ENCODE data around the gene HMCN1.

The HMCN1 gene

DNA sequence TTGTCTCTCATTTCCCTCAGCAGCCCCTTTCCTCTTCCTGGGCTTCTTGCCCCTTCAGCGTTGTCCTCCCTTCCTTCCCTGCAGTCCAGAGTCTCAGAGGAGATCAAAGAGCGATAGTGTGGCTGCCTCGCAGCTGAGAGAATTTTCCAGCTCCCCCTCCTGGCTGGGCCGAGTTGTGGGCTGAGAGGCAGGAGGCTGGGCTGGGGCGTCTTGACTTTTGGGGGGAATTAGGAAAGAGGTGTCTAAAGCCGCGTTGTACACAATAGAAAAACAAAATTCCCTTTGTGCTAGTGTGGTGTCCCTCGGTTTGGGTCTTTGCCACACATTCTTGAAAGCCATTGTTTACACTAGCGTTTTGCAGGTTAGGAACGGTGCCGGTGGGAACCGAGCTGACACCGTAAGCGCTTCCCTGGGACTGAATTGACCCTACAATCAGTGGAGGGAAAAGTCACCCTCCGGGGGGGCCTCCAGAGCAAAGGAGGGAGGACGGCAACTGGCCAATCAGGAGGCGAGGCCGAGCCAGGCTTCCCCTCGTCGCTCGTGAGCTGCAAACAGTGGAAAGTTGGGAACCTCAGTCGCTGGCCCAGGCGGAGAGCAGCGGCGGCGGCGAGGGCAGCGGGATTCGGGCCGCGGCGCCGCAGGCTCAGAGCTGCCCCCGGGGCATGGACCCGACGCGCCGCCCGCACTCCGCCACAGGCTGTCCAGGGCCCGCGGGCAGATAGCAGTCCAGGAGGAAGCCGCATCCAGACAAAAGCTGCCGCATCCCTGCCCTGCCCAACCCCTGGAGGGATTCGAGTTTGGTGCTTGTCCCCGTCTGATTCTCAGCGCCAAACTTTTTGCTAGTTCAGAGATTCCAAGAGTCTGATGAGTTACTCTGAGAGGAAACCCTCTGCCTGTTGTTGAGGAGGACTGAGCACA lies at the start of gene HMCN1:
Gene HMCN1 (plus strand): TSS at position 574 of the 918 bp plus-strand sequence. CDS start 389 bp downstream, outside the sequence.
- peak; percentile 13 for FAIRE-seq

DNA sequence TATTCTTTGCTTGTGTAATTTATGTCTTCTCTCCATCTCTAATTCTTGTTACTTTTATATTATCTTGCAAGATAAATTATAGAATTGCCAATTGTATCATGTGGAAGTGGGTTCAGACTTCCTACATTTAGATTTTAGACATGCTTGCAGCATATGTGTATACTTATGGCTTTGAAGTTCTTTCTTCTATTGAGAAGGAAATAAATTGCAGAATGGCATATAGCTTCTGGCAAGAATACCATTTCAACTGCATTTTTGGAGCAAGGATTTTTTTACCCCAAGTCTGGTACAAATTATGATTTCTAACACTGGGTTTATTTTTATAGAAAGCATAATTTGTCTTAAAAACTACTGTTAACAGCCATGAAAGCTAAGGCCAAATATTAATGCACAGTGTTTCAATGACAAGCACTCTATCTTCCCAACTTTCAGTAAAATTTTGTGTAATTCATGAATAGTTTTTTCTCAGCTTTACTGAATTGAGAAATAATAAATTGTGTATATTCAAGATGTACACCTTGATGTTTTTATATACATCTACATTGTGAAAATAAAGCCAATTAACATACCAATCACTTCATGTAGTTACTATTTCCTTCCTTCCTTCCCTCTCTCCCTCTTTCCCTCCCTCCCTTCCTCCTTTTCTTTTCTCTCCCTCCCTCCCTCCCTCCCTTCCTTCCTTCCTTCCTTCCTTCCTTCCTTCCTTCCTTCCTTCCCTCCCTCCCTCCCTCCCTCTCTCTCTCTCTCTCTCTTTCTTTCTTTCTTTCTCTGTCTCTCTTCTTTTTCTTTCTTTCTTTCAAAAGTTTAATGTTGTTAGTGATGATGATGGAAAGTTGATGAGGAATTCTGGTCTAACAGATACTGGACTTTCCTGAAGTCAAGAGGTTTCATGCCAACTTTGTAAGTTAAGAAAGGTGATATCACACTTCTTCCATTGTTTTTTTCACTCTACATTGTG lies 47.1 kb upstream of the HMCN1 start:
- no peak for FAIRE-seq

More for the DNA sequence above, at the start of gene HMCN1:
- peak; percentile 78 for DNase-seq (ENCODE audit: insufficient read length, low spot score)

DNA sequence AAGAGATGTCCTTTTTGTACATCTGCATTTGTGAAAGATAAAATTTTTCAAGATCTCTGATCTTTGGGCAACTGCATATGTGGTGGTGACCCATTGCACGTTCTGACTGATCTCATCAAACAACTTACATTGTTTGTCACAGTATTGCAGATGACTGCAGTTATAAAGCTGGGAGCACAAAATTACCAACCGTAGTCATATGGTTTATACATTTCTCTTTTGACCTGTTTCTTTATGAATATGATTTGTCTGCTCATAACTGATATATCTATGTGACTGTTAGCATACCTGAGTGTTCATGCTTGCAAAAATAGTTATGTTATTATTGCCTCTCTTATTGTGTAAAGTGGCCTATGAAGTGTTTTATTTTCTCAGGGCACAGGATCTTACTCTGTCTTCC lies 43.7 kb upstream of the HMCN1 start:
- no peak for FAIRE-seq
- DNase-seq (ENCODE audit: insufficient read length, low spot score) = no peak

More for the DNA sequence above, 47.1 kb upstream of the HMCN1 start:
- DNase-seq (ENCODE audit: insufficient read length, low spot score) = no peak

DNA sequence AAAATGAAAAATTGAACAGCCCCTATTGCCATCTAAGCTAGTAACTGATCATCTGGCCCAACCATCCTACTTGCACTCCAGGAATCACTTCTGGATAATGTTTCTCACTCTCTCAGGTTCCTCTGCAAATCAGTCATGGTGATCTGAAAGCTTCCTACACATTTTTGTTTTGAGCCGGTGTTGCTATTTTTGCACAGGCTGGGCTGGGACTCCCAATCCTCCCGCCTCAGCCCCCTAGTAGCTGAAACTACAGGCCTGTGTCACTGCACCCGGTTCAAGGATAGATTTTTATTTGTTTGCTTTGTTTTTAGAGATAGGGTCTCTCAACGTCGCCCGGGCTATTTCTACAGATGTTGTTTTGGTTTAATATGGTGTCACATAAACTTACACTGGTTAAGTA lies 40.5 kb upstream of the HMCN1 start:
- DNase-seq (ENCODE audit: insufficient read length, low spot score) = no peak
- no peak for FAIRE-seq

DNA sequence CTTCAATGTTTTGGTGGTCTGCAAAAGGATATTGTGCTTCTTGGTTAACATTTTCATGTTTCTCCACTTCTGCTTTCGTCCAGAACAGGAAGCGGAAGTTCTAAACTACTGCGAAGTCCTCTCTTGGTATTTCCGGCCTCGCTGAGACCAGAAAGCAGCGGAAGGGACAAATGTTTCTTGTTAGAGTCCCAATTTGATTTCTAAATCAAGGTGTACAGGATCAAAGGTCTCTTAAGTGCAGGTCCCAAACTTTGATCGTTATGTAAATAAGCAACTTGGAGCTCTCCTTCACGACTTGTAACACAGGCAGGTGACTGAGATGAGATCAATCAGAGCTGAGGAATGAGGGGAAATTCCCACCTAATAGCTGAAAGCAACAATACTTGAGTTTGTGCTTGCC lies 40.1 kb upstream of the HMCN1 start:
- no peak for DNase-seq (ENCODE audit: insufficient read length, low spot score)
- no peak for FAIRE-seq

DNA sequence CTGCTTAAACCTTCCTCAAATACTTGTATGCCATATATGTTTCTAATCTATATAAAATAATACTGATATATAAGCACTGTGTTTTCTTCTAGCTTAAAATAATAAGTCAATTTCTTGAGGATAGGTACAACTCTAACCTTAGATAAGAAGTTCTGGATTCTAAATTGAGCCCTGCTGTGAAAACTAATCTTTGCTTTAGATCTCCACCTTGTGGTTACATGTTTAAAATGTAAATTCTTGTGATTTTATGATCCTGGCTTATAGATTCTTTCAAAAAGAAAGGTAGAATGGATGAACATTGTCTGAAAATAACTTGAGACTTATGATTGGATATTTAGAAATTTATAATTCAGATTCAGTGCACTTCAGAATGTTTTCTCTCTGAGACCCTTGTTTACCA lies 38.9 kb upstream of the HMCN1 start:
- FAIRE-seq = no peak
- peak; percentile 6 for DNase-seq (ENCODE audit: insufficient read length, low spot score)

DNA sequence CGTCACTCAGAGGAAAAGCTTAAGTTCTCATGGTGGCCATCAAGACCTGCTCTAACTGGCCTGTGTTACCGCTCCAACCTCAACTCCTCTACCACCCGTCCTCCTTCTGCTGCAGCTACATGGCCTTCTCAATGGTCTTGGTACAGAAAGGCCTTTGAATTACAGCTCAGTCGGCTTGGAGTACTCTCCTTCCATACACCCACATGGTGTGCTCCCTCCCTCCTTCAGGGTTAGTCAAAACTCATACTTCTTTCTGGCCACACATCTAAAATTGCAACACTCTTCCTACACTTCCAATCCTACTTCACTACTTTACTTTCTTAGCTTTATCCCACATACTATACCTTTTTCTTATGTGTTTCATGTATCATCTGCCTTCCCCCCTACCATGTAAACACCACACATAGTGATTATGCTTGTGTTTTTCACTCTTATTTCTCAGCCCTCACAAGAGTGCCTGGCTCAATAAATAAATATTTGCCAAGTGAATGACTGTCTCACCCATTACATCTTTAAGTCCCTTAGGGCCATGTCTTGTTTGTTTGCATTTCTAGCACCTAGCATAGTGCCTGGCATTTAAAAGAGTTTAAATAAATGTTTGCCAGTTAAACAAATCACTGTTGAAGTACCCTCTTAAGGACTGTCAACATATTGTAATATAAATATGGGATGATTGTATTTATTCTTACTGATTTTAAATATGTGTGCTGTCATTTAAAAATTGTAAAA lies 37.6 kb upstream of the HMCN1 start:
- DNase-seq (ENCODE audit: insufficient read length, low spot score) = no peak
- no peak for FAIRE-seq

DNA sequence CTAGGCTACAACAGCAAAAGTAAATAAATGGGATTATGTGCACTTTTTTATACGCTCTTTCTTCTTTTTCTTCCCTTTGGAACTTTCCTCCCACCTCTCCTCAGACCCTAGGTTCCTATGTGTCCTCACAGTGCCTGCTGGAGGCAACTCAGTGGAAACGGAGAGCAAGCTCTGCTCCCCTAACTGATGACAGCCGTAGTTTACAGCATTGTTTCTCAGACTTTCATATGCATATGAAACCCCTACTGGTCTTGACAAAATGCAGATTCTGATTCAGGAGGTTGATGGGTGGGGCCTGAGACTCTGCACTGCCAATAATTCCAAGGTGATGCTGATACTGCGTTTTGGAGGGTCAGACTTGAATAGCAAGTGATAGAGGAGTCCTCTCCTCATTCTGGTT lies 34.3 kb upstream of the HMCN1 start:
- FAIRE-seq (no peak), DNase-seq (ENCODE audit: insufficient read length, low spot score) (no peak)

DNA sequence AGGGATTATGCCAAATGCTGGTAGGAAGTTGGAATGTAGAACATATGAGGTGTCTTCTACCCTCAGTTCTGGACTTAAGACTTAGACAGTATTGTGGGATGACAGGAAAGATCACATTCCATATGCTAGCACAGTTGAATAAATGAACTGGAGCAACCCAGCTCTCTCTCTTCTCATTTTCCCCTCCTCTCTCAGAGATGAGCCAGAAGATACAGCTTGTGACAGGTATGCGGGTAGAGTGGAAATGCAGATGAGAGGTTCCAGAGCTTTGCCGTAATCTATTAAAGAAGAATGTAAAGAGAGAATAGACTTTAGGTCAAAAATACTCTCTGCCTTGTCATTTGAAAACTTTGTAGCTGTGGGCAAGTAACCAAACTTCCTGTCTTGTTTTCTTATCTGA lies 32.5 kb upstream of the HMCN1 start:
- FAIRE-seq = no peak
- DNase-seq (ENCODE audit: insufficient read length, low spot score) = no peak

DNA sequence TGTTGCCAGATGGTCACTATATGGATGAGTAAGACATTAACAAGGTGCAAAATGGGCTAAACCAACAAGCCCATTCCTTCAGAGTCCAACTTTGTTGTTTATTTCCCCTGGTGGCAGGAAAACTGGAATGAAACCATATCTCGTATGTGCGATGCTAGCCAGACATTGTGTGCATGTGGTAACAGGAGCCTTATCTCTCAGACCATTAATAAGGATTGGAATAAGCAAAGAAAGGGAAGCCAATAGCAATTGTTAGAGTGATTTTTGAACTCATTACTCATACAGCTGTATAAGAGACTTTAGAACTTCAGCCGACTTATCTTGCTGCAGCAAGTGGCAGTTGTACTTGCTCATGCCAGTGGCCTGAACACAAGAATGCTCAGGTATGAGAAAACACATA lies 30.0 kb upstream of the HMCN1 start:
- DNase-seq (ENCODE audit: insufficient read length, low spot score) = no peak
- FAIRE-seq = no peak

DNA sequence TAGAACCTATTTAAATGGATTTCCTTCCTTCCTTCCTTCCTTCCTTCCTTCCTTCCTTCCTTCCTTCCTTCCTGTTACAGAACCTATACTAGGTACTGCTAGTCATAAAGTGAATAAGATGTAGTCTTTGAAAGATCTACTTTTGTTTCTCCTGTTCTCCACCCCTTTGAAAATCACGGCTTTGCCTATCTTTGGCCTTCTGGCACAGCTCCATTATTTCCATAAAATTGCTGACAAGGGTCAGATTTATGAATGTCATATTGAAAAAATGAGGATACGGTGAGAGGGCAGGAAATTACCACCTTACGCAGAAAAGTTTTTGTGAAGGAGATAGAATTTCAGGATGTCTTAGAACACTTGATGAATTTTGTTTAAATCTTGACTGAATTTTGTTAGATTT lies 18.1 kb upstream of the HMCN1 start:
- FAIRE-seq = no peak
- no peak for DNase-seq (ENCODE audit: insufficient read length, low spot score)

DNA sequence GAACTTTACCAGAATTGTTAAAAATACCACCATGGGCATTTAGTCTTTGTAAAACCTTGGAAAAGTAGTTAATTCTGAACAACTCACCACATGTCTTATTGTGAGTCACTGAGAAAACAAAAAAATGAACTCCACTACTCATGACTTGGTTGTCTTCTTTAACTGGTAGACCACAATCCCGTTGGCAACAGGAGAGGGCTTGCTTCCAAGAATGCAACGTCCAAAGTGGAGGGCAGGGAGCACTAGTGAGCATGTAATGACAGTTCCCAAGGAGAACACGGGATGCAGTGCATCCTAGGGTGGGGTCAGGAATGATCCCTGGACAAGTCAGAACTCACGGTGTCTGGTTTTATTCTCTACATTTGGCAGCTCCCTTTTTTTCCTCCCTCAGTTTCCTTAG lies 15.2 kb upstream of the HMCN1 start:
- peak; percentile 24 for DNase-seq (ENCODE audit: insufficient read length, low spot score)
- FAIRE-seq = peak; percentile 62

DNA sequence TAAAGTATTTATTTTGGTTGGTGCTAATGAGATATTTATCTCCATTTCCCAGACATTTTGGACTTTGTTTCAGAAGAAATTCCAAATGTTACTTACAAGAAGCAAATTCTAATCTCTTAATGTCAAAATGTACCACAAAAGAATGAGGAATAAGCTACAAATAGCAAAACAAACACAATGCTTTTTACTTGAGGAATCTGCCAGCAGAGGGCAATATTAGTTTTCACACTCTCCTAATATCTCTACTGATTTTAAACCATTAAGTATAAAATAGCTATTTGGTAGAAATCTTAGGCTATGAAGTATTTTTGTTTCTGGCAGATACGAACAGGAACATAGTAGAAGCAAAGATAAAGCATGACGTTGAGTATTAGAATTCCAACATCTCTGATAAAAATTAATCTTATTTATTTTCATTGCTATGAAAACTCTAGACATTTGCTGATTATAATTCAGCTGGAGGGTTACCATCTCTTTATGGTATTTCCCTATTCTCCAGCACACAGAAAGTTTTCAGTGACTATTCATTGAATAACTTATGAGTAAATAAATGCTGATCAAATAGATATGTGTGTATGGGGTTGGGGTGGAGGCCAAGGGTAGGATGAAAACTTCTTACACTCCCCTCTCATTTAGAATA lies 13.4 kb upstream of the HMCN1 start:
- FAIRE-seq (no peak), DNase-seq (ENCODE audit: insufficient read length, low spot score) (no peak)

DNA sequence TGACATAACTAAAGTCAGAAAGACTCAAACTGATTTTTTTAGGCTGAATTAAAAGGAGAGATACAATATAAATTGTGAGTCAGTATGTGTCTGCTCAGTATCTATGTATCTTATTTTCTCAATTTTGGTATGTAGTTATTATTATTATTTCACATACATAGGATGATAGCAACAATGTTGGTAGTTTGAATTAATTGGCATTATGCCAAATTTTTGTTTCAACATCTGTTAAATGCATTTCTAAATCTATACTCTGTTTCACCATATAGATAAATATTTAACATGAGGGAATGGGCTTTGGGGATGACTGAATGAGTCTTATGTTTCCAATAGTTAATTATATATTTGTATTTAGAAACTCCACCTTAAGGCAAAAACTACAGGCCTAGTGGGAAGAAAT lies 12.6 kb upstream of the HMCN1 start:
- DNase-seq (ENCODE audit: insufficient read length, low spot score) (no peak), FAIRE-seq (no peak)

DNA sequence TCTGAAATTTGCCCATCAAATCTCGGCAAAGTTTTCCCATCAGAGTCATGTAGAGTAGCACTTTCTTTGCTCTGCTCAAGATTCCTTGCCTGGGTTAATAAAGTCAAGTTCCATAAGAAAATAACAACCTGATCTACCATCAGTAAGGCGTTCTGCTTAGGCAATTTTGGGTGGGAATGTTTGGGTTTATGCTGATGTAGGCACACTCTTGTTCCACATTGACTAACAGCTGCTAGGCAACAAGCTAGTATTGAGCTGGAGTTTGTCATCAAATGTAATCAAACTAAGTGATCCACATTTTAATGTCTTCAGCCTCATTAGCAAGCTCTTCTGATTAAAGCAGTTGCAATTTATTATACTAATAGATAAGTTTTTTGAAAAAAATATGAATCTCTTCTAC lies 12.1 kb upstream of the HMCN1 start:
- DNase-seq (ENCODE audit: insufficient read length, low spot score) = no peak
- no peak for FAIRE-seq

DNA sequence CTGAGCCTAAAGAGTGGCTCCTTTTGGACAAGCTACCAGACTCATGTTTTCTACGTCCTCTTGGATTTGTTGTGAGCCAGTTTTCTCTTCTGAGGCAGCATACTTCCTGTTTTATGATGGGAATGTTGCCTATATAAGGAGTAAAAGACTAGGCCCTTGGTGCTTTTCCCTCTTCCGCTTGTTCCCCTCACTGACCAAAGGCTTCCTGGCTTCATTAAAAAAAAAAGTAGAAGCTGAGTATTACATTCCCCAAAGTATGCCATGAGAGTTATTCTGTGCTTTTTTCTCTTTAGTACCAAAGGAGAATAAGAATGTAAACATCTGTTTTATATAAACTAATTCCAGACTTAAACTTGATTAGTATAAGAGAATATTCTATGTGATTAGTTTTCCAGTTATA lies 6.5 kb upstream of the HMCN1 start:
- no peak for FAIRE-seq

DNA sequence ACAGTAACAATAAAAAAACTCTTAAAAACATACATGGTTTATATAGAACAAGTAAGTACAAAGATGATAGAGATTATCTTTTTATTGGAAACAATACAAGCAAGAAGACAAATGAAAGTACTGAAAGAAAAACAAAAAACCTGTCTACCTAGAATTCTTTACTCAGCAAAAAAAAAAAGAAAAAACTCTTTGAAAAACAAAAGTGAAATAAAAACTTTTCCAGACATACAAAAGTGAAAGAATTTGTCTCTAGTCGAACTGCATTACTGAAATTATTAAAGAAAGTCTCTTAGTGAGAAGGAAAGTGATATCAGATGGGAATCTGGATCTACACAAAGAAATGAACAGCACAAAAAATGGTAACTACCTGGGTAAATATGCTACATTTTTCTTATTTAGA lies 2.7 kb upstream of the HMCN1 start:
- no peak for FAIRE-seq

More for the DNA sequence above, 6.5 kb upstream of the HMCN1 start:
- no peak for DNase-seq (ENCODE audit: insufficient read length, low spot score)

DNA sequence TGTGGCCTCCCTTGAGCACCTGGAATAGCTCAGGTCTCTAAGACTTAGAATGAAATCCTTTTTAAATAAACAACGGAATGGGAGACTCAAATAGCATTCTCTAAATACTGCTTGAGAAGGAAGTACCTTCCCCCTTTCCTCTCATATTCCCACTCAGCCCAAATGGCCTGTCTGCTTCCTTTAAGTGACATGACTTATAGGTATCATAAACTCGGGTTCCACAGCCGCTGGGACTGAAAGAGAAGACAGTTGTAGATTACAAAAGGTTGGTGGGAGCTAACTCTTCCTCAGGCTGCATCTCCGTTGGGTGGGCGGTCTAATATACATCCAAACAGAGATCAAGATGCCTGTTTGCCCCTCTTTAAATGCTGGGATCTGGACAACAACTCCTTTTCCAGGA lies 1.2 kb upstream of the HMCN1 start:
- DNase-seq (ENCODE audit: insufficient read length, low spot score) (no peak), FAIRE-seq (no peak)

More for the DNA sequence above, 2.7 kb upstream of the HMCN1 start:
- no peak for DNase-seq (ENCODE audit: insufficient read length, low spot score)

DNA sequence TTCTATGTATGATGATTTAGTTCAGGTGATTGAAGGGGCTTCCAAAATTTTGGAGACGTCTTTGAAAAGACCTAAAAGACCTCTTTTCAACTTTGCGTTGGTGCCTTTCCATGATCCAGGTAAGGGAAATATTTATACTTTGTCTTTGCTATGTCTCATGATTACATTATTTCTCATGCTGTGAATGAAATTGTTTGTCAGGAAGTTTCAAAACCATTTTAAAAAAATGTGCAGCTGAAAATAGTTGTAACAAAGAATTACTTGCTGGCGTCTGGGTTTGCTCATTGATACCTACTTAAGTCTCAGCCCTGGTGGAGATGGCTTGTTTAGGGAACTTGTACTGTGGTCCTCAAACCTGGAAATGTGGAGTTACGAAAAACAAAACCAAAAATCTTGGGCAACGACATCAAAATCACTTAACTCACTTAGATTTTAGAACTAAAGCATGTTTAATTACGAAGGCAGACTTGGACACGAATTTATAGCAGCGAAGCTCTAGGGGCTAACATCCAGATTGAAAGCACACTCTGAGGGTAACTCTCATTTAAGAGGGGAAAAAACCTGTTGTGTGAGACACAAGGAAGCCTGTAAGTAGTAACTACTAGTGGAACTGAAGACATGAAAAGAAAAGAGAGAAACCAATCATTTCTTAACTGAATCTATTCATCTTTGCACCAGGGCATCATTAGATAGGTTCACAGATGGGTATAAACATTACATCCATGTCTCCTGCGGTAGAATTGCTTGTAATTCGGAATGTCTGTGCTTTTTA lies 924 bp downstream of the HMCN1 start:
- FAIRE-seq = no peak
- no peak for DNase-seq (ENCODE audit: insufficient read length, low spot score)

DNA sequence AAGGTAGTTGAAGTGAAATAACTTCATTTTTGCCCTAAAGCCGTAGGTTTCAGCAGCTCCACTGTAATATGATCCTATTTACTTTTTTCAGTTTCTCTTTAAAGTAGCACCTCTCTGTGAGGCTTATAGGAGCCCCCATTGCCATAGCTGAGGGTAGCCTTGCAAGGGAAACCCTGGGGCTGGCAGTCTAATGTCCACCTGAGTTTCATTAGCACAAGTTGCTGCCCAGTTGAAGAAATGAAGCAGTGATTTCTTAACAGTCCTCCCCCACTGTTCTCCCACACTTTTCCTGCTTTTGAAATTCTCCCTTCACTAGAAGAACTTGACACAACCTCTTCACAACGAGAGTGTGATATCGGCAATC lies 1.5 kb downstream of the HMCN1 start:
- no peak for FAIRE-seq
- no peak for DNase-seq (ENCODE audit: insufficient read length, low spot score)

Measured in HTR-8/SVneo (cell line).